Measurements from ENCODE around the gene SPATA45. TPM values are rescaled to one million over a fixed set of nuclear protein-coding genes. Genes with fewer than 3 reads are reported as not detected.

Gene SPATA45
- total and polyA plus RNA-seq, 2 of the 13 experiments (the other 11 are each of a cell fraction or from before 2014, with no cell fraction given), result 0.17 to 0.64 TPM

DNA sequence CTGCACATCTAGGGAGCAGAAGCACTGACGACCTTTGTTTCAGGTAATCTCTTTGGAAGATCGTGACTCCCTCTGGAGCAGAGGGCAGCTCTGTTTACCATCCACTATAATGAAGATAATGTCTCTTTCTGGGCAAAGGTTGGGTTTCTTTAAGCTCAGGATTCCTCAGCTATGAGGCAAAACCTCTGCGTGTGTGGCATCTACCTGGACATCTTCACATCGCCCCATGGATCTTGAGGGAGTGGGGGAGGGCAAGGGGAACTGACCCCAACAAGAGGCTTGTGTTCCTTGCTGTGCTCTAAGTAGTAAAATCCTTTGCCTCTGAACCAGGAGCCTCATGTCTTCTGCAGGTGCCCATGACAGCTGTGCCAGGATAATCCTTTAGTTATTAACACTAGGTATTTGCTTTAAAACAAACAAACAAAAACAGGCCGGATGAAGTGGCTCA is 19.6 kb downstream of the SPATA45 start (continued):
- TF ChIP-seq, protein P1, sequence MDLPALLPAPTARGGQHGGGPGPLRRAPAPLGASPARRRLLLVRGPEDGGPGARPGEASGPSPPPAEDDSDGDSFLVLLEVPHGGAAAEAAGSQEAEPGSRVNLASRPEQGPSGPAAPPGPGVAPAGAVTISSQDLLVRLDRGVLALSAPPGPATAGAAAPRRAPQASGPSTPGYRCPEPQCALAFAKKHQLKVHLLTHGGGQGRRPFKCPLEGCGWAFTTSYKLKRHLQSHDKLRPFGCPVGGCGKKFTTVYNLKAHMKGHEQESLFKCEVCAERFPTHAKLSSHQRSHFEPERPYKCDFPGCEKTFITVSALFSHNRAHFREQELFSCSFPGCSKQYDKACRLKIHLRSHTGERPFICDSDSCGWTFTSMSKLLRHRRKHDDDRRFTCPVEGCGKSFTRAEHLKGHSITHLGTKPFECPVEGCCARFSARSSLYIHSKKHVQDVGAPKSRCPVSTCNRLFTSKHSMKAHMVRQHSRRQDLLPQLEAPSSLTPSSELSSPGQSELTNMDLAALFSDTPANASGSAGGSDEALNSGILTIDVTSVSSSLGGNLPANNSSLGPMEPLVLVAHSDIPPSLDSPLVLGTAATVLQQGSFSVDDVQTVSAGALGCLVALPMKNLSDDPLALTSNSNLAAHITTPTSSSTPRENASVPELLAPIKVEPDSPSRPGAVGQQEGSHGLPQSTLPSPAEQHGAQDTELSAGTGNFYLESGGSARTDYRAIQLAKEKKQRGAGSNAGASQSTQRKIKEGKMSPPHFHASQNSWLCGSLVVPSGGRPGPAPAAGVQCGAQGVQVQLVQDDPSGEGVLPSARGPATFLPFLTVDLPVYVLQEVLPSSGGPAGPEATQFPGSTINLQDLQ (CRISPR knock-in tag; IDR thresholded peaks at IDR 0.05), result no peak
- TF ChIP-seq ZSCAN21 (CRISPR knock-in tag; IDR thresholded peaks at IDR 0.05; ENCODE audit: borderline replicate concordance) (no peak), KLF13 (CRISPR knock-in tag; IDR thresholded peaks at IDR 0.05) (no peak), ZNF296 (CRISPR knock-in tag; conservative IDR thresholded peaks at IDR 0.05) (no peak), ZNF766 (CRISPR knock-in tag; IDR thresholded peaks at IDR 0.05; ENCODE audit: borderline replicate concordance) (no peak), NCOA2 (CRISPR knock-in tag; IDR thresholded peaks at IDR 0.05) (peak; percentile 74), HNRNPH1 (optimal IDR thresholded peaks at IDR 0.05; ENCODE audit: low read depth, low read length) (no peak), ZNF329 (CRISPR knock-in tag; IDR thresholded peaks at IDR 0.05; ENCODE audit: low read depth) (no peak), GFI1 (CRISPR knock-in tag; IDR thresholded peaks at IDR 0.05; ENCODE audit: borderline replicate concordance) (peak; percentile 38; the same call in 1 of the 2 replicates), HNRNPLL (IDR thresholded peaks at IDR 0.05; ENCODE audit: low read depth, low read length, poor library complexity, severe bottlenecking) (no peak), MEF2D (CRISPR knock-in tag; IDR thresholded peaks at IDR 0.05) (no peak; the same call in 1 of the 2 replicates), MAFF (IDR thresholded peaks at IDR 0.05; ENCODE audit: low read depth, low read length) (no peak), ZNF619 (CRISPR knock-in tag; IDR thresholded peaks at IDR 0.05) (no peak)
- TF ChIP-seq, protein P2, sequence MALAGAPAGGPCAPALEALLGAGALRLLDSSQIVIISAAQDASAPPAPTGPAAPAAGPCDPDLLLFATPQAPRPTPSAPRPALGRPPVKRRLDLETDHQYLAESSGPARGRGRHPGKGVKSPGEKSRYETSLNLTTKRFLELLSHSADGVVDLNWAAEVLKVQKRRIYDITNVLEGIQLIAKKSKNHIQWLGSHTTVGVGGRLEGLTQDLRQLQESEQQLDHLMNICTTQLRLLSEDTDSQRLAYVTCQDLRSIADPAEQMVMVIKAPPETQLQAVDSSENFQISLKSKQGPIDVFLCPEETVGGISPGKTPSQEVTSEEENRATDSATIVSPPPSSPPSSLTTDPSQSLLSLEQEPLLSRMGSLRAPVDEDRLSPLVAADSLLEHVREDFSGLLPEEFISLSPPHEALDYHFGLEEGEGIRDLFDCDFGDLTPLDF (CRISPR knock-in tag; IDR thresholded peaks at IDR 0.05), result no peak
- TF ChIP-seq, protein P3, sequence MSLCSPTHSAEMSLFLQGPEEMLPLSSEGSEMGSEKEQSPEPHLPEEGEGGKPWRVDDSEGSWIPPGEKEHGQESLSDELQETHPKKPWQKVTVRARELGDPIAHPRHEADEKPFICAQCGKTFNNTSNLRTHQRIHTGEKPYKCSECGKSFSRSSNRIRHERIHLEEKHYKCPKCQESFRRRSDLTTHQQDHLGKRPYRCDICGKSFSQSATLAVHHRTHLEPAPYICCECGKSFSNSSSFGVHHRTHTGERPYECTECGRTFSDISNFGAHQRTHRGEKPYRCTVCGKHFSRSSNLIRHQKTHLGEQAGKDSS (CRISPR knock-in tag; IDR thresholded peaks at IDR 0.05; ENCODE audit: borderline replicate concordance, low read depth), result no peak

All from HepG2 (cell line).